NCI-H446 treated with DMSO at 0.1 percent for 48 hours (cell line): ENCODE measurements around the gene CCDC157.
"Not testable (repeated sequence)": the region's sequence is repeated elsewhere in the genome, so short reads cannot be mapped to it uniquely, and the experiment has no call there.

ENCODE experiments used
- DNase-seq: peaks from one replicate; lab custom pipeline; 2025; lab: John Stamatoyannopoulos, UW

Gene CCDC157

DNA sequence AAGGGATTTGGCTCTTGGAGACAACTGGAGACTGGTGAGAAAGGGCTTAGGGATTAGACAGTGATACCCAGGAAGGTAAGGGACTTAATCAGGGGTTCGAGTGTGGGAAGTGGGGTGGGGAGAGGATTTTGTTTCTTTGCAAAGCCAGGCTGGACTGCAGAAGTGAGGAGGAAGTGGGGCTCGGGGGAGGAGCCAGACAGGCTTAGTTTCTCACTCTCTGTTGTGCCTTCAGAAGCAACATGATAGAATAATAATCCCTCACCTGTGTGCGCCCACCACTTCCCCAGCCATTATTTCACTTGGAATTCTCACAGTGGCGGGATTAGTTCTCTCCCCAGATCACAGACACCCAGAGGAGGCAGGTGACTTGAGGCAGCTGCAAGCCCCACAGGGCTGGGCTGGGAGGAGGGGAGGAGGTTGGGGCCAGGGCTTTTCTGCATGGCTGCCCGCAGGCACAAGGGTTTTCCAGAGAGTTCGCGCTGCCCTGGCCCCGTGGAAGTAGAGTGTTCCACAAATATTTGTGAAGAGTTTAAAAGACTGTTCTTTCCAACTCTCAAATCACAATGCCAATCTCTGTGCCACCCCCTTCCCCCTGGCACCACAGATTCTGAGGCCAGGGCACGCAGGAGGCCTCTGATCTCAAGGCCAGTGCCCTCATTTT, 36.0 kb downstream of the CCDC157 start:
- no peak for DNase-seq

DNA sequence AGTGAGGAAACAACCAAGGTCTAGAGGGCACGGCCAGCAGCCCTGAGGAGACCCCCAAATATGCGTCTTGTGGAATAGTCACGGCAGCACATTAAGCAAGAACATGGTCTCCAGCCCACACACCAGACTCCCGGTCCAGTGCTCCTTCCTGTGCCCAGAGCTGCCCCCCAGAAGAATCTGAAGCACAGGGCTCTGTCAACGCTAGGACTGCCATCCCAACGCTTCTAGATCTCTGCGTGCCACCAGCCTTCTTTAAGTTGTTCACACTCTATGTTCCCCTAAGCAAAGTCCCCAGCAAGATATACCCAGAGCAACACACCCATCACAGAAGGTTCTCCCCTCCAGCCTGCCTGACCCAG, 36.5 kb downstream of the CCDC157 start:
- no peak for DNase-seq

DNA sequence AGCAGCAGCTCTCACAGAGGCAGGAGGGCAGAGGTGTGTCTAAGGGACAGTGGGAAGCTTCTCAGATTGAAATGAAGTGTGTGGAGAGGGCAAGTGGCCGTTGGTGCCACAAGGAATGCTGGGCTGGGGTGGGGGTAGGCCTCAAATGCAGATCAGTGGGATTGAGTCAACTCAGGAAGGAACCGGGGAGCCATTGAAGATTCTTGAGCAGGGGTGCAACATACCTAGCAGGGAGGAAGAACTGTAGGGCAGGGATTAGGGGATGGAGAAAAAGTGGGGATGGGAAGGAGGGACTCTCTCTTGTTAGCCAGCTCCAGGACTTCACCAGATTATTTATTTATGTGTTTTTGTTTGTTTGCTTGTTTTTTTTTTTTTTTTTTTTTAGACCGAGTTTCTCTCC, 37.1 kb downstream of the CCDC157 start:
- no peak for DNase-seq

DNA sequence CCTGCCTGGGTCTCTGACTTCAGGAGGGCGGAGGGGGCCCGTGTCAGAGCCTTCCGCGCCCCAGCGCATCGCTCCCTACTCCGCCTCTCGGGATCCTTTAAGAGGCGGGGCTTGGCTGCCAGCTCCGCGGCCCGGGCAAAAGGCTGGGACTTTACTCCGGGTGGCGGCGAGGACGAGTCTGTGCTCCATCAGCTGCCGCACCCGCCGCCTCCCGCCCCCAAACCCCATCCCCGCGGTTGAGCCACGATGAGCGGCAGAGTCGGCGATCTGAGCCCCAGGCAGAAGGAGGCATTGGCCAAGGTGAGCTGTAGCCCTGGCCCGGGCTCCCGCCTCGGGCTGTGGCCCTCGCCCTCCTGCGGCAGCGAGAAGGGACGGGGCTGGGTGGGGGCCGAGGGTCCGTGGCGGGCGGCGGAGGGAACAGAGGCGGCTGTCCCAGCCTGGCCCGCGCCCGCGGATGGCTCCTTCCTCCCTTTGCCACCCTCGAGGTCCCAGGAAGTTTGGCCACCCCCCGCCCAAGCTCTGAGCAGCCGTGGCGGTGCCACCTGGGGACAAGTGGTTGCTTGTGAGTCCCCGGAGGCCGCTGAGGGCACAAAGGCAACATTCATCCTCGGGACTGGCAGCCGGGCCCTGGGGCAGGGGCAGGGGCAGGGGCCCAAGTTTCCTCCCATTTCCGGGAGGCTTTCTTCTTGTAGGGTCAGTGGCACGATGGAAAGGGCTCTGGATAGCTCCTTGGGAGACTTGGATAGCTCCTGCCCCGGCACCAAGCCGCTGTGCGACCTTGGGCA, 40.3 kb downstream of the CCDC157 start, which contains the start of gene SEC14L2:
TSS of gene SEC14L2 (plus strand) at position 148 of the 785 bp plus-strand sequence. CDS start at position 247, 99 bp downstream.
- DNase-seq = peak; percentile 44

DNA sequence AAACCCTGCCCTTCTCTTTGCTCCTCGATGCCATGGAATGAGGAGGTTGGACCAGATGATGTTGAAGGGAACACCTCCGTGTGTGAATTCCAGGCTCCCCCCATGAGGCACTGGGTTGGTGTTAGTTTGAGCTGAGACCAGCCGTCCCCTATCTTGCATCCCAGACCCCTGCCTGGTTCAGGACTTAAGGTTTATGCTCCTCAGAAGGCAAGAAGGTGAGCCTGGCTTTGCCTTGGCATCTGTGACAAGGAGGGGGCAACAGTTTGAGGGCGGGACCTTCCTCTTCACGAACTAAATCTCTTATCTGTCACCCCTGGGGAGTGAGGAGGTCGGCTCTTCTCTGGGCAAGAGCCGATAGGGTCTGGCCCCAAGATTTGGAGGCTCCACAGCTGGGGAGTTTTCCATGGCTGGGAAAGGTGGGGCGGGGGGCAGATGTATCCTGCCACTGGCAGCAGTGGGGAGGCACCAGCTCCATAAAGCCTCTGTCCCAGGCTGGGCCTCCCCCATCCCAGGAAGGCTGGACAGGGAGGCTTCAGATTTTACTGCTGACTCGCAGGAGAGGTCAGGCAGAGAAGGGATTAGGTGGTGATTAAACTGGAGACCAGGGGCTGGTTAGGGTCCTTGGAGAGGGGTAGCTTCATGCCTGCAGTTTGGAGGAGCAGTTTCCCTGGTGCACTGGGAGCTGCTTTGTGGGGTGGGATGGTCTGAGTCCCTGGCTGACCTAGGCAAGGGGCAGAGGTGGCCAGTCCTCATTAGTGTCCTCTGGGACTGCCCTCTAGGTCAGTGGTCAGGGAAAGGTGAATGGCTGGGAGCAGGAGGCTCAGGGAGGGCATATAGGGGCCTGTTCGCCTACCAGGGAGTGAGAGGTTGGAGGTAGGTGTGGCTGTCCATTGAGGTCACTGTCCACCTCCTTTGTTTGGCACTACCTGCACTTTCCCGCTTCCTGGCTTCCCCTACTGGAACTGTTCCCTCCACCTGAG, 41.1 kb downstream of the CCDC157 start:
- no peak for DNase-seq

DNA sequence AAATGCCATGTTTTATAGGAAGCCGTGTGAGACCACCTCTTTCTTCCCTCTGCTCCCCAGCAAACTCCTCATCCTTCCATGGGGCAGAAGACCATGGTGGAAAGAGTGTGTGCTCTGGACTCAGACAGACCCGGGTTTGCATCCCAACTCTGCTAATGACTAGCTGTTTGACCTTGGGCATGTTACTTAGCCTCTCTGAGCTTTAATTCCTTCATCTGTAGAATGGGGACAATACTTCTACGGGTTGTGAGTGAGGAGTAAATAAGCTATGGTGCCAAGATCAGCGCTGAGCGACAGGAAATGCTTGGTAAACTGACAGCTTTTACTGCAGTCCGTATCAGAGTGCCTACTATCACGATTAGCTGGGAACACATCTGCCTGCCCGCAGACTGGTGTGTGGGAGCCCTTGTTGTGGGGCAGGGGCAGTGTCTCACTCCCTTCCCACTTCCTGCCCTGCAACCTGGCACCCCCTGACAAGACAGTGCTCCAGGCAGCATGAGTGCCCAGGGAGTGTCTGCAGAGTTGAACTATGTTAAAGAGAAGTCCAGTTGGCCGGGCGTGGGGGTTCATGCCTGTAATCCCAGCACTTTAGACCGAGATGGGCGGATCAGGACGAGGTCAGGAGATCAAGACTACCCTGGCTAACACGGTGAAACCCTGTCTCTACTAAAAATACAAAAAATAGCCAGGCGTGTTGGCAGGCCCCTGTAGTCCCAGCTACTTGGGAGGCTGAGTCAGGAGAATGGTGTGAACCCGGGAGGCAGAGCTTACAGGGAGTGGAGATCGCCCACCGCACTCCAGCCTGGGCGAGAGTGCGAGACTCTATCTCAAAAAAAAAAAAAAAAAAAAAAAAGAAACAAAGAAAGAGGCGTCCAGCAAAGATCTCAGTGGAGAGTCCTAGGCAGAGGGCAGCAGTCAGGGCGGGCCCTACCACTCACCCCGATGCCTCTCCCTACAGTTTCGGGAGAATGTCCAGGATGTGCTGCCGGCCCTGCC, 42.2 kb downstream of the CCDC157 start:
- DNase-seq = no peak

DNA sequence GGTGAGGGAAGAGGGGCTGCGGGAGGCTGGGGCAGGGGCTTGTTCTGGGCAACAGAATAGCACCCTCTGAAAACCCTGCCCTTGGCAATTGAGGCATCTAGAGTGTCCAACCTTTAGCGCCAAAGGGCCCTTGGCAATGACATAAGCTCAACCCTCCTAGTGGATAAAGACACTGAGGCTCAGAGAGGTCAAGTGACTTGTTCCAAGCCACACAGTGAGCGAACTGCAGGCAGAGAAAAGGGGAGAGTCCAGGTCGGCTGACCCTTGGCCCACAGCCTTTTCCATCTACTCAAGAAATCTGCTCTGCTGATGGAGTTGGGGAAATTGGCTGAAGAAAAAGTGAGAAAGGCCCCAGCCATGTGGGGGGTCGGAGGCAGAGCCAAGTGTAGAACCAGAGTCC, 42.9 kb downstream of the CCDC157 start:
- no peak for DNase-seq

DNA sequence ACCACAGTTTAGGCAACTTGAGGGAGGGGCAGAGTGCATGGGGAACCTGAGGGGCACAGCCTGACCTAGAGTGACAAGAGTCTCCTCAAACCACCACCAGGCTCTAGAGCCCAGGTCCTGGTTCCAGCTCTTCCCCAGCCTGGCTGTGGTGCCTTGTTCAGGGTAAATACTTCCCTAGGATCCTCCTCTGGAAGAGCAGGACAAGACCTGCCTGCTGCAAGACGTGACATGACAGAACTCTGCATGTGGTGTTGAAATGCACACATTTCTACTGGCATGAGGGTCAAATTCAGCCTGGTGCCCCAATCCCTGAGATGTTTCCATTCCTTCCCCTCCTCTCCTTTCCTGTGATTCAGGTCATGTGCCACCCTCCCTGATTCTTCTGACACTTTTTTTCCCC, 43.4 kb downstream of the CCDC157 start:
- no peak for DNase-seq

DNA sequence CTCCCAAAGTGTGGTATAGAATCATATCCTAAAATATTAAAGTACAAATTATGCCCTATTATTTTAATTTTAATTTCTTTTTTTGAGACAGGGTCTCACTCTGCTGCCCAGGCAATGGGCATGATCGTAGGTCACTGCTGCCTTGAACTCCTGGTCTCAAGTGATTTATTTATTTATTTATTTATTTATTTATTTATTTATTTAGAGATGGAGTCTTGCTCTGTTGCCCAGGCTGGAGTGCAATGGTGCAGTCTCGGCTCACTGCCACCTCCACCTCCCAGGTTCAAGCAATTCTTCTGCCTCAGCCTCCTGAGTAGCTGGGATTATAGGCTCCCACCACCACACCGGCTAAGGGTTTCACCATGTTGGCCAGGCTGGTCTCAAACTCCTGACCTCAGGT, 44.2 kb downstream of the CCDC157 start:
- not testable (repeated sequence) for DNase-seq

DNA sequence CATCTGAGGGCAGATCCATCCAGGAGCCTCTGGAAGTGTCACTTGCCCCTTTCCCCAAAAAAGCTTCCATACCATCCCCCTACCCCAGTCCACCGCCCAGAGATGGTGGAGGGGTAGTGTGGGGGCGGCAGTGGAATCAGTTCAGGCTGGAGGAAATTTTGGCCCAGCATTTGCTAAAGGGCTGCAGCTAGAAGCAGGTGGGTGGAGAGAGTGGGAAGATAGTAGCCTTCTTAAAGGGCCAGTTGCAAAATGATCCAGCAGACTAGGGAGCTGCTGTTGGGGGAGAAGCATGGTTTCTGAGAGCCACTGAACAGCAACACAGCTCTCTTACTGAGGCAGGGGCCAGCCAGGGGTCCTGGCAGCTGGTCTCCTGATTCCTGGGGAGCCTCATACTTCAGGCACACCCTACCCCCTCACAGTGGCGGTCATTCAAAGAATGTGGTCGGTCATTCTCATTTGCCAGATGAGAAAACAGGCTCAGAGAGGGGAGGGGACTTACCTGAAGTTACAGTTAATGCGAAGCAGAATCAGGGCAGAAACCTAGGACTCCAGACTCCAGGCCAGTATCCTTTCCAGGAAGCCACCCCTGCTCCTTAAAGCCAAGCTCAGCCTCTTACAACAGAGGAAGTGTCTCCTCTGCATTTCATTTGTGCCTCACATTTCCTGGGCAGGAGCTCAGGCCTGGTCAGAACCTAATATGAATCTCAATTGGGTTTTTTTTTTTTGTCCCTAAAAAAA, 45.4 kb downstream of the CCDC157 start:
- no peak for DNase-seq

DNA sequence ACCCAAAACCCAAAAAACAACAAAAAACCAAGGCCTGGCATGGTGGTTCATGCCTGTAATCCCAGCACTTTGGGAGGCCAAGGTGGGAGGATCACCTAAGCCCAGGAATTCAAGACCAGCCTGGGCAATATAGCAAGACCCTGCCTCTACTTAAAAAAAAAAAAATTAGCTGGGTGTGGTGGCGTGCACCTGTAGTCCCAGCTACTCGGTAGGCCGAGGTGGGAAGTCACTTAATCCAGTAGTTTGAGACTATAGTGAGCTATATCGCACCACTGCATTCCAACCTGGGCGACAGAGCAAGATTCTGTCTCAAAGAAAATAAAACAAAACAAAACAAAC, 45.9 kb downstream of the CCDC157 start:
- DNase-seq = not testable (repeated sequence)

DNA sequence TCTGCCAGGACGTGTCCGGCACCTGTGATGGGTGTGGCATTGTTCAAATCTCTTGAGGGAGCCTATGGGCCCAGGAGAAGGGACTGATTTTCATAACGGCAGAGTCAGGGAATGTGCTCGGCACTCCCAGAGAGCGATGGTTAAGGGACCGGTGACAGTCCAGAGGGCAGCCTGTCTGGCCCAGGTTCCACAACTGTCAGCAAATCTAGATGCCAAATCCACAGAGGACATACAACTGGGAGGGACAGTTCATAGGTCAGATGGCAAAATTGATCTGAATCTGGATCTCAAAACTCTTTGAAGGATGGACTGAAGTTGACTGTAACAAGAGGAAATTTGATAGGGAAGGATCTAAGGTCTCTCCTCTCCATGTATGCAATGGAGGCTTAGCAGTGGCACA, 47.5 kb downstream of the CCDC157 start:
- no peak for DNase-seq

DNA sequence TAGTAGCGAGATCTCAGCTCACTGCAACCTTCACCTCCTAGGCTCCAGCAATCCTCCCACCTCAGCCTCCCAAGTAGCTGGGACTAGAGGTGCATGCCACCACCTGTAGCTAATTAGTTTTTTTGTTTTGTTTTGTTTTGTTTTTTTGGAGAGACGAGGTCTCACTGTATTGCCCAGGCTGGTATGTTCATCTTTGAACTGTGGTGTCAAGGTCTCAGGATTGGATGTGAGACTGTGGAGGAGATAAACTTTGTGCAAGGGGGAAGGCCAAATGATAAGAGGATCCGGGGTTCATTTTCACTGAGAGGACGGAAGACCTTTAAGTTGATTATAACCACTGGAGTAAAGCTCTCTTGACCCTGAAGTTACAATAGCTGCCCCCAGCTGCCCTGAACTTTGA, 48.9 kb downstream of the CCDC157 start:
- no peak for DNase-seq

DNA sequence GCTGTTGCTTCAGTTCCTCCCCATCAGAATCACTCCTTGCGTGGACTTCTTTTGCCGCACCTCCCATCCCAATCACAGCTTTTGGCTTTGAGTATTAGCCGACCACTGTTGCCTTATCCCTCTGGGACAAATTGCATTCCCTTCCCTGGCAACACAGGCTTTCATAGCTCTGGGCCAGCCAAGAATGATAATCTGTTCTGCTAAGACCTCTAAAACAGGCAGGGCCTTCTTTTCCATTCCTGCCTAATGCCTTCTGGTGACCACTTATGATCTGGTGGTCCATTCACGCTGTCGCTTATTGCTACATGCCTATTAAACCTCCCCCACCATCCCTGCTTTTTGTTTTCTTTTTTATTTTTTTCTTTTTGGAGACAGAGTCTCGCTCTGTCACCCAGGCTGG, 49.6 kb downstream of the CCDC157 start:
- no peak for DNase-seq

DNA sequence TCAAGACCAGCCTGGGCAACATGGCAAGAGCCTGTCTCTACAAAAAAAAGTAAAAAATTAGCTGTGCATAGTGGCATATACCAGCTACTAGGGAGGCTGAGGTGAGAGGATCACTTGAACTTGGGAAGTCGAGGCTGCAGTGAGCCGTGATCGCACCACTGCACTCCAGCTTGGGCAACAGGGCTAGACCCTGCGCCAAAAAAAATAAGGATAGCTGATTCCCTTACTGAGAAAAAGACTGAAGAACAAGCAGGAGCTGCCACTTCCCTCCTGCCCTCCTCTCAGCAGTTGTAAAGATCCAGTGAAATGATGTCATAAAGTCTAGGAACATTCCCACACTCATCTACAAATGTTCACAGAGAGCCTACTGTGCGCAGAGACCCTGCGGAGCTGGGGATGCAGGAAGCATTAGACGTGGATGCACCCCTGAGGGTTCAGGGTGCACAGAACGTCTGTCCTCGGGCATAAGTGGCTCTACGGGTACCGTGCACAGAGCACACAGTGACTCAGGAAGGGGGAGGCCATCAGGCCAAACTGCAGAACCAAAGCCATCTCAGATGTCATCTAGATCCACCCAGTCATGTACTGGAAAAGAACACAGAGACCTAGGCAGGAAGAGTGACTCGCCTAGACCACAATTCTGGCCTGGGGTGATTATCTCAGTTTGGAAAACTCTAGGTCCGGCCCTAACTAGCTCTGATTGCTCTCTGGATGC, 51.7 kb downstream of the CCDC157 start:
- DNase-seq = no peak

DNA sequence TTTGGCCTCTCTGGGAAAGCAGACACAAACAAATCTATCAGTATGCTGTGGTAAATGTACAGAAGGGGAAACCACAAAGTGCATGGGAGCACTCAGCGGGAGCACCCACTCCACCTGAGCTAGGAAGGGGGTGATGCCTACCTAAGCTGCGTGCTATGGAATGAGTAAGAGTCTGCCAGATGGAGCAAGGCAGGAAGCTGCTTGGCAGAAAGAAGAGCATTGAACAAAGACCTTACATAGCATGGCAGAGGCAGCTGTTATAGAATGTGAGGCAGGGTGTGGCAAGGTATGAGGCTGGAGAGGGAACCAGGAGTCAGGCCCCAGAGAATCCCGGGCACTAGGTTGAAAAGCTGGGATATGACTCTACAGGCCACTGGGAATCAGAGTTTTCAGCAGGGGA, 55.0 kb downstream of the CCDC157 start:
- no peak for DNase-seq

DNA sequence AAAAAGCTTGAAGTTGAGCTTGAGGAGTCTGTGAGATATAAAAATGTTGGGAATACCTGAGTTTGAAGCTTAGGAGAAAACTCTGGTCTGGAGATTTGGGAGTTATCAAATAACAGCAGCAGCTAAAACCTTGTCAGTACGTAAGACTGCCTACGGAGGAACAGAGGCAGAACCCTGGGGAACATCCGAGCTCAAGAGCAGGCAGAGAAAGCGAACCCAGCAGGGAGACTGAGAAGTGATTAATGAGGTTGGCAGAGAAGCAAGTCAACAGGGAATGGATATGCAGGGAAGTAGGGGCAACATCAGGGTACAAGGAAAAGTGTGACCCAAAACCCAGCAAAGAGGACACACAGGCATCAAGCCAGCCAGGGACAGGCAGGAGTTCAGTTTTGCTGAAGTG, 56.2 kb downstream of the CCDC157 start:
- no peak for DNase-seq

DNA sequence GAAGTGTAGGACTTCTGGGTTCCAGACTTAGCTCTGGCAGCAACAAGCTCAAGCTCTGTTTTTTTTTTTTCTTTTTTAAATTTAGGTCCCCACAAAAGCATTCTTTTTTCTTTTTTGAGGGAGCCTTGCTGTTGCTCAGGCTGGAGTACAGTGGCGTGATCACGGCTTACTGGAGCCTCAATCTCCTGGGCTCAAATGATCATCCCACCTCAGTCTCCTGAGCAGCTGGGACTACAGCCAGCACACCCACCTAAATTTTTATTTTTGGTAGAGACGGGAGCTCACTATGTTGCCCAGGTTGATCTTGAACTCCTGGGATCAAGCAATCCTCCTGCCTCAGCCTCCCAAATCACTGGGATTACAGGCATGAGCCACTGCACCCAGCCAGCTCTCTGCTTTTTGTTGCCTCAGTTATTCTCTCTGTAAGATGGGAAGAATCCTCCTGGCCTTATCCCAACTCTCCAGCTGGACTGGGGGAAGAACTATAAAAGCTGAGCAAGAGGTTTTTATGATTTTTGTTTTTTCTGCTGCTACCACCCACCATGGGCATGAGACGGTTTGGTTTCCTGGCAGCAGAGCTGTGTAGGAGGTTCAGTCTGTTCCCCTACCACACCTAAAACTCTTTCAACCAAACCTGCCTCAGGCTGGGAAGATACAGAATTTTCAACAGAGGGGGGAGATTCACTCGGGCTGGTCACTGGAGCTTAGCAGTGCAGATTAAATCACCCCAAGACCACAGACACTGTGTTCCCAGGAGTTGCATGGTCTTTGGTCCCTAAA, 57.1 kb downstream of the CCDC157 start:
- DNase-seq = no peak

DNA sequence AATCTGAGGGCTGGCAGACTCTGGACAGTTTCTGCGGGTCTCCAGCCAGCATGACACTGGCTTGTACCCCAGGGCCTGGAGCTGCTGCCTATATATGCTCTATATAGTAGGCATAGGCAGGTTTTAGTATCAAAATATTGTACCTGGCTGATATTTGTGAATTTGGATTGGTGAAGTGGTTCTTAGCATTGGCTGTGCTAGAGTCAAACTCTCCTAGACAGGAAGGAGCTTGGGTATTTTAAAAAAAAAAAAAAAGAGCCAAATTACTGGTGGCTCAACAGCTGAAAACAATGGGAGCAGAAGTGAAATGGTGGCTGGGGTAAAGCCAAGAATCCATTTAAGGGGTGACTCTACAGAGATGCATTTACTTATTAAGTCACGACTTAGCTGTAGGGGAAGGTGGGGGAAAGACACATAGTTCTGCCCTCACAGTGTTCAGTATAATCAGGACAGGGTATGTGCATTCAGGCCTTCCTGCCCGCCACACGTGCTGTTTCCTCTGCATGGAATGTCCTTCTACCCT, 57.8 kb downstream of the CCDC157 start:
- DNase-seq = no peak
